GM21529 (cell line): Measurements from ENCODE around the gene GJA8.
"Not testable (repeated sequence)": the region's sequence is repeated elsewhere in the genome, so short reads cannot be mapped to it uniquely, and the experiment has no call there.

Experiments
- ATAC-seq: cut with Tn5 transposase; IDR thresholded peaks from one replicate; pipeline ENCODE4 v1.9.1; 2021; ENCODE audit not compliant: unreplicated experiment

GJA8 gene

DNA sequence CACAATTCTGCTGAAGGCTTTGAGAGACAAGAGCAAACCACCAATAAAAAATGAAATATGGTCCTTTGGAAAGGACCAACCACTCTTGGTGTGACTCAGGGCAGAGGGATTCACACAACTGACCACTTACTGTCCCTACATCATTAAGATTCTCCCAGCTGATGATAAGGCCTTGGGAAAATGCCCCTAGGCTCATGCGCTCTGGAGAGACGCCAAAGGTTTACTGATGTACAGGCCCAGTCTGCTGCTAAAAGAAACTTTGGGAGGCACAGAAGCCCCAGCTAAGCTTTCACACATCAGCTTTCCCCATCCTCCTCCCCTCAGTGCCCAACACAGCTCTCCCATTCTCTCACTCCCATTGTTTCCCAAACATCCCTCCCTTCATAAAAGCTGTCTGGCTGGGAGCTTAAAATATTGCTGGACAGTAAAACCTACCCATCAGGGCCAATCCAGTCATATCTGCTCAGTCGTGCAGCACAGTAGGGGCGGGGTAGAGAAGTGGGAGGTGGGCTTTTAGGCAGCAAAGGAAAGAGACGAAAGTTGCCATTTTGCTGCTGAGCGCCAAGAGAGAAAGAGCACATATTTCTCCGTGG is at the start of gene GJA8:
GJA8 (plus strand) TSS at position 543 of the 593 bp plus-strand sequence. CDS start 5,161 bp downstream, outside the sequence.
- ATAC-seq: no peak

DNA sequence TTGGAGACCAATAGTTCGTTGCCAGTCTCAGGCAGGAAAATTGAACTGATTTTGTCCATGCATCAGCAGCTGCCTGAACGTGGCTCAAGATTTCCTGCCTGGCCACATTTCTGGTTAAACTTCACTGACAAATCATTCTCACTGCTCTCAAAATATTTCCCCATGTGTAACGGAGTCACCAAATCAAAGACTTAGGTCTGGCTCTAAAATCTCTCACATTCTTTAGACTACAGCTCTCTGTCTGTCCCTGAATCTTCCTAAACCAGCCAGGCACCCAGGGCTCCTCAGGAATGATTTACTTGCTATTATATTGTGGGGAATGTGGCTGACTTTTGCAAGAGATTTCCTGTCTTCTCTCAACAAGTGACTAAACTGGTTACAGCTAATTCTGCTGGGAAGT is 49.2 kb upstream of the GJA8 start:
- ATAC-seq: no peak

GRCh38 chr1:147854989-147855388 is 47.6 kb upstream of the GJA8 start:
- ATAC-seq: not testable (repeated sequence)

- not testable (repeated sequence) for ATAC-seq
These were observed 46.6 kb upstream of the GJA8 start for GRCh38 chr1:147855996-147856395.

GRCh38 chr1:147867204-147867603 is 35.4 kb upstream of the GJA8 start:
- not testable (repeated sequence) for ATAC-seq

DNA sequence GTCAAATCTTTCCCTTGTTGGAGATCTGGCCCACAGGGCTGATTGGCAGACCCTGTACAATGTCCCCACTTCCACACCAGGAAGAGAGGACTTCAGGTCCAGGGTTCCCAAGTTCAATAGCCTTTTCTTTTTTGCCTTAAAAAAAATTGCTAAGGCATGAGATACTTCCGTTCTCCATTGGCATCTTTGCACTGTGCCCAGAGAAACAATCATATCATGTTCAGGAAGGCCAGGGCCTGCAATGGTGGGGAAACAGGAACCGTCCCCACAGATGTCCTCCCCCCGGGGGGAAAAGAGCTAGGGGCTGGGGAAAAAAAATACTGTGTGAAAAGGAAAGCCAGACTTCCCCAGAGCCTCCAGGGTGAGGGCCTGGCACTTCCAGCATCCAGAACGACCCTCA is 24.6 kb upstream of the GJA8 start:
- no peak for ATAC-seq

DNA sequence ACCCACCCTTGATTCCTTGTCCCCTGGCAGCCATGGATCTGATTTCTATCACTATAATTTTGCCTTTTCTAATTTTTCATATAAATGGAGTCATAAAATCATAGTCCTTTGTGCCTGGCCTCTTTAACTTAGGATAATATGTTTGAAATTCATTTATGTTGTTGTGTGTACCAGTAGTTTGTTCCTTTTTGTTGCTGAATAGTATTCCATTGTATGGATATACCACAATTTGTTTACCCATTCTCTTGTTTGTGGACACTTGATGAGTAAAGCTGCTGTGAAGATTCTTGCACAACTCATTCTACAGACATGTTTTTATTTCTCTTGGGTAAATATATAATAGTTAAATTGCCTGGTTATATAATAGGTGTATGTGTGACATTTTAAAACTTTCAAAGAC is 22.7 kb upstream of the GJA8 start:
- ATAC-seq: no peak

GRCh38 chr1:147882535-147882934 is 20.1 kb upstream of the GJA8 start:
- no peak for ATAC-seq

DNA sequence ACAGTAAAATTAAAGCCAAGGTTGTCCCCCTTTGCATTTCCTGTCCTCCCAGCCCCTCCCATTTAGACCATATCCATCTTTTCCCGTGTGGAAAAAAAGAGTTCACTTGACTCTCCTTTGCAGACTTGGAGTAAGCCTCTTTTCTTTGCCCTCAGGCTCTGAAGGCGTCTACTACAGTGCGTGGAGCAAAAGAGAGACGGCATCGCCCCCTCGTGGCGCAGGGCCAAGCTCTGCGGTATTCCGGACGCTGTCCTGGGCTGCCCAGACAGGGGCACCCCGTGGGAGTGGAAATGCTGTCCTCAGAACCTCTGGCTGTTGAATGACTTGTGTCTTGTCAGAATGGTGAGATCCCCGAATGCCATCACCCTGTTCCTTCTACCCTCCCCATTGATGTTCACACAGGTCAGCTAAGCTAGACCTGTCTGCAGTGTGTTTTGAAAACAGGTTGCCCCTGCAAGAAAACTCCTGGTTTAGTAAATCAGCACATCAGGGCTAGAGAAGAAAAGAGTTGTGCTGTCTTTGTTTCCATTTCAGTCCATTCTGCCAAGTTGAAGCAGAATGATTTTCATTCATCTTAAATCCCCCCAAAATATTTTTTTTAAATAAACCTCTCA is 12.3 kb upstream of the GJA8 start:
- ATAC-seq: peak; percentile 66

DNA sequence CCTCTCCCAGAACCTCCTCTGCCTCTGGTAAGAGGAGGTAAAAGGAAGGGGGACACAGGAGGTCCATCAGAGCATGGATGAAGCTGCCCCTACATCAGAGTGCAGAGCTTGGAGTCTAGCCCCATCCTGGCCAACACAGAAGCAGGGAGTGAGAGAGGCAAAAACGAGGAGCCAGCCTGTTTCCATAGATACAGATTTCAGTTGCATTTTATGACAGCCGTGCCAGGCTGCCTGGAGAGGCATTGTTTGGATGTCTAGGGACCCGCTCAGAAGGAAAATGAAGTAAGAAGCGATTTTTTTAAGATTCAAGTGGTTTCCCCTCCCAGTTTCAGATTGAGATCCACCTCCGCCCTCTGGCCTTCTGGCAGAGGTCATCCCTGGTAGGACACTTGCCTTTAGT is 11.5 kb upstream of the GJA8 start:
- no peak for ATAC-seq

GRCh38 chr1:147892216-147892615 is 10.4 kb upstream of the GJA8 start:
- no peak for ATAC-seq

DNA sequence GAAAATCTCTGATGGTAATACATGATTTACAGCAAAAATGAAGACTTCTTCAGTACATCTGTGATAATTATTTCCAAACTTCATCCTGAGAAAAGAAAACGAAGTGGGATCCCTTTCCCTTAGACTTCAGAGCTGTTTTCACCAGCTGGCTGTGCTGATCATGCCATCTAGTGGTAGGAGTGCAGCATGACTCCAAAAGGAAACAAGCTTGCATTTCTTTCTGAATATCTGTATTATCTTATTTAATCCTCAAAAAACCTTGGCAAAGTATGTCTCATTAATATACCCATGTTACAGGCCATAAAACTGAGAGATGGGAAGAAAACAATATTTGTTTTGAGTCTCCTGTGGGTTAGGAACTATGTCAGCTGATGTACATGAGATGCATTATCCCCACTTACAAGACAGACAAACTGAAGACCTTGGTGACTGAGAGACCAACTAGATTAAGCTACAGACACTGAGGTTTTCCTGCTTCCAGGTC is 9.8 kb upstream of the GJA8 start:
- no peak for ATAC-seq

- no peak for ATAC-seq
These were observed 7.5 kb upstream of the GJA8 start for GRCh38 chr1:147895123-147895522.

GRCh38 chr1:147897029-147897752 is 5.4 kb upstream of the GJA8 start:
- no peak for ATAC-seq

DNA sequence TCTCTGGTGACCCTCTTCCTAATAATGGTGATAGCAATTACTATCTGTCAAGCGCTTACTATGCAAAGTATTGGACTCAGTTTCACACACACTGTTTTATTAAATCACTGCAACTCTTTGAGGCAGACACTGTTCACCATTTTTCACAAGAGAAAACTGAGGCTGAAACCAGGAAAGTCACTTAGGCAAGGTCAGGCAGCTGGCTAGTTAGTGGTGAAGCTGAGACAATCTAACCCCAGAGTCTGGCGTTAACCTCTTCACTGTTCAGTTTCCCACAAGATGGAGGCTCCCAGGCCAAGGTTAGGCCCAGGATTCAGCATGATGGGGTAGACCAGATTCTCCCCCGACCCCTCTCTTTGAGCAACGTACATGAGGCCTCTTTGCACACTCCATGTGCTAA is 4.8 kb upstream of the GJA8 start:
- ATAC-seq: no peak

DNA sequence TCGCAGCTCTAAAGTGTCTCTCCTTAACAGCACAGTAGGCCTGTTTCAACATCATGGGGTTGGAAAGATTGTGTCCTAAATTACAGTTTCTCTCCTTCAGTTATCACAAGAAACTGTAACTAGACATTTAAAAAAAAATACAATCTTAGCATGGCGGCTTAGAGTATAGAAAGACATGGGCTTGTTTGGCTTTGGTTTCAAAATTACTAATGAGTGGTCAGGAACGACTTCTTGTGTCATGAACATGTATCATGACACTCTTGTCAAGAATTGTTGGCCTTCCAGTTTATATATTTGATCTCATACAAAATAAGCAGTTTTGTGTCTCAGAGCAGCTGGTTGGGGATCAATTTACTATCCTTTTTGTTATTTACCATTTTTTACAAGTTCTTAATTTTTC is 2.1 kb downstream of the GJA8 start:
- ATAC-seq: no peak

- no peak for ATAC-seq
These were observed 5.4 kb downstream of the GJA8 start for GRCh38 chr1:147907786-147908509.

DNA sequence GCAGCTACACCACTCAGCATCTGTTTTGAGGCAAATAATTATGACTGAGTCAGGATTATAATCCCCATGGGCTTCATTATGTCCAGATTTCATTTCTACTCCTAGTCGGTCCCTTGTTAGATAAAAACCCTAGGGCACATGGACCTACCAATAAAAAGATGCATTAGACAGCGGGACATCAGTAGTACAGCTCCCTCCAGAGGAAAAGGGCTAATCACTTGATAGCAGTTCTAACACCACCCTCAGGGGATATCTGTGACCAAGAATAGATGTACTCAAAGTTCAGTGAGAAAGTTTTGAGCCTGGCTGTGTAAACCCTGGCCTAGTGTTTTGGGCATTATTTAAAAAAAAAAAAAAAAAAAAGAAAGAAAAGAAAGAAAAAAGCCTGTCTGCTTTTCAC is 10.0 kb downstream of the GJA8 start:
- ATAC-seq: no peak

- no peak for ATAC-seq
These were observed 10.9 kb downstream of the GJA8 start for GRCh38 chr1:147913362-147913942.

DNA sequence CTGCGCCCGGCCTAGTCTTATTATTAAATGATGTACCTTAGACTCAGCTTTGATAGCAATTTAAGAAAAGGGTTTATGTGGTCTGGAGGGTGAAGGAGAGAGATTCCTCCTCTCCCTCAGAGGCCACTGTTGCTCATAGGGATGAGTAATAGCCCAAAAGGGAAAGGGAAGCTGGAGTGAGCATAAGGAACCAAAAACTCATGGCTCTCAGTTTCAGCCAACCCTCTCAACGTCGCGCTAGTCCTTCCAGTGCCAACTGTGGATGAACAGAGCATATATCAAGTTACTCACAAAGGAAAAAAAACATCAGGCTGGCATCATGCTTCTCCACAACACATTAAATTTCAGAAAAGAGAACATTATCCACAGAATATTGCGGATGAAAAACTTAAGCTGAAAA is 17.3 kb downstream of the GJA8 start:
- ATAC-seq: no peak

DNA sequence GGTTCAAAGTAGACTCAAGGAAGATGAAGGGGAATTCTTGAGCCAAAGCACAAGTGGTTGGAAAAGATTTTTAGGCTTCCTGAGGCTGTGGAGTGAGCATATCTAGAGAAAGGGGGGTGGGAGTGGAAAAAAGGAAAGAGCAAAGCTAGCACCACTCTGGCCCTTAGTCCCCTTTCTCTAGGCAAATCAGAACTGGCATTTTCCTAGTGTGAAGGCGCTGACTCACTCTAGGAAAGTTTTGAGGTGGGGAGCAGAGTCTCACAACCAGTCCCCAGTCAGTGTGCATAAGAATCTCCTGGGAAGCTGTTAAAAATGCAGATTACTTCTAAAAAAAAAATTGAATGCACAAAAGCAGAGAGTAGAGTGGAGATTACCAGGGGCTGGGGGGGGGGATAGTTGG is 22.2 kb downstream of the GJA8 start:
- ATAC-seq: no peak
